HepG2 (cell line): ENCODE data around the gene TSN. TPM values are rescaled to one million over a fixed set of nuclear protein-coding genes. Genes with fewer than 3 reads are reported as not detected.
A peak's percentile ranks its signal among the peaks of the same experiment; 100 is the strongest.

Experiments used
- CBX1 ChIP-seq: IDR thresholded peaks from one replicate; pipeline ENCODE4 v1.6.1; 2016; ENCODE audit warnings: antibody characterized with exemption, low read depth
- CENPBD1 ChIP-seq: sonication (generic); formaldehyde crosslinking; IDR thresholded peaks from 2 replicates; pipeline ENCODE4 v1.8.0; 2022; ENCODE audit warnings: missing genetic modification reagents, low read depth, mild to moderate bottlenecking, borderline replicate concordance
- CENPX ChIP-seq: sonication (generic); formaldehyde crosslinking; IDR thresholded peaks from 2 replicates; pipeline ENCODE4 v1.9.0; 2021; ENCODE audit warnings: mild to moderate bottlenecking, missing genetic modification reagents, moderate library complexity
- ETV5 ChIP-seq: IDR thresholded peaks from 2 replicates; pipeline ENCODE4 v1.6.1; 2018; ENCODE audit warnings: missing biosample characterization, missing genetic modification reagents, inconsistent platforms, borderline replicate concordance
- FOXP1 ChIP-seq, 2 experiments: fragments of 450-650 bp in 1 of 2; IDR thresholded peaks; 2 replicates each; pipeline ENCODE4 v1.6.1; 2017 to 2018; ENCODE audit warnings: antibody characterized with exemption in 1 of 2
- HNF4A ChIP-seq: sonication (generic); formaldehyde crosslinking; IDR thresholded peaks from 2 replicates; pipeline ENCODE4 v1.4.0; 2020; ENCODE audit warnings: missing genetic modification reagents
- MAF1 ChIP-seq: sonication (generic); formaldehyde crosslinking; IDR thresholded peaks from 2 replicates; pipeline ENCODE4 v1.5.0; 2020; ENCODE audit warnings: missing genetic modification reagents, borderline replicate concordance
- NPAS2 ChIP-seq: sonication (generic); formaldehyde crosslinking; IDR thresholded peaks from 2 replicates; pipeline ENCODE4 v1.8.0; 2022; ENCODE audit warnings: mild to moderate bottlenecking, missing genetic modification reagents, borderline replicate concordance
- POLR2G ChIP-seq: fragments of 200-400 bp; formaldehyde crosslinking; IDR thresholded peaks from 2 replicates; pipeline ENCODE4 v1.6.1; 2018; ENCODE audit warnings: mild to moderate bottlenecking, low read depth, low read length, moderate library complexity
- SALL1 ChIP-seq: sonication (generic); formaldehyde crosslinking; IDR thresholded peaks from 2 replicates; pipeline ENCODE4 v1.8.0; 2022; ENCODE audit warnings: mild to moderate bottlenecking, missing genetic modification reagents
- SKIL ChIP-seq: sonication (generic); formaldehyde crosslinking; IDR thresholded peaks from 2 replicates; pipeline ENCODE4 v1.8.0; 2022; ENCODE audit warnings: missing genetic modification reagents, mild to moderate bottlenecking, moderate library complexity, borderline replicate concordance
- SMARCC2 ChIP-seq: fragments of 450-650 bp; IDR thresholded peaks from 2 replicates; pipeline ENCODE4 v1.6.1; 2017; ENCODE audit warnings: antibody characterized with exemption, mild to moderate bottlenecking
- SMYD3 ChIP-seq: sonication (generic); formaldehyde crosslinking; IDR thresholded peaks from 2 replicates; pipeline ENCODE4 v1.8.1; 2023; ENCODE audit warnings: mild to moderate bottlenecking, missing genetic modification reagents
- SNAPC4 ChIP-seq: sonication (generic); formaldehyde crosslinking; IDR thresholded peaks from 2 replicates; pipeline ENCODE4 v1.4.0; 2020; ENCODE audit warnings: mild to moderate bottlenecking, missing genetic modification reagents
- SPEN ChIP-seq: sonication (generic); formaldehyde crosslinking; IDR thresholded peaks from 2 replicates; pipeline ENCODE4 v1.5.1; 2020; ENCODE audit warnings: low read depth, mild to moderate bottlenecking, missing genetic modification reagents
- SUZ12 ChIP-seq: fragments of 150-350 bp; IDR thresholded peaks from 2 replicates; pipeline ENCODE4 v1.6.1; 2014; ENCODE audit warnings: low read depth, low read length
- TMF1 ChIP-seq: sonication (generic); formaldehyde crosslinking; IDR thresholded peaks from 2 replicates; pipeline ENCODE4 v1.8.1; 2022; ENCODE audit warnings: low read depth, missing genetic modification reagents
- ZC3H13 ChIP-seq: sonication (generic); formaldehyde crosslinking; IDR thresholded peaks from 2 replicates; pipeline ENCODE4 v1.8.1; 2023; ENCODE audit warnings: mild to moderate bottlenecking, missing genetic modification reagents, moderate library complexity
- ZMYM4 ChIP-seq: sonication (generic); formaldehyde crosslinking; IDR thresholded peaks from 2 replicates; pipeline ENCODE4 v1.8.1; 2023; ENCODE audit warnings: mild to moderate bottlenecking, missing genetic modification reagents
- ZNF121 ChIP-seq: sonication (generic); formaldehyde crosslinking; IDR thresholded peaks from 2 replicates; pipeline ENCODE4 v1.5.0; 2020; ENCODE audit warnings: mild to moderate bottlenecking, missing genetic modification reagents
- ZNF629 ChIP-seq: sonication (generic); formaldehyde crosslinking; conservative IDR thresholded peaks from 2 replicates; pipeline ENCODE4 v1.5.0; 2020; ENCODE audit warnings: missing genetic modification reagents
- ZNF724P ChIP-seq: sonication (generic); formaldehyde crosslinking; IDR thresholded peaks from 2 replicates; pipeline ENCODE4 v1.8.0; 2022; ENCODE audit warnings: missing genetic modification reagents, borderline replicate concordance
- ZNF775 ChIP-seq: sonication (generic); formaldehyde crosslinking; IDR thresholded peaks from 2 replicates; pipeline ENCODE4 v1.4.0; 2020; ENCODE audit warnings: missing genetic modification reagents, mild to moderate bottlenecking, moderate library complexity, borderline replicate concordance
- polyA plus RNA-seq, 8 experiments: library from polyadenylated mRNA; depleted of rRNA in 3 of 8; stranded (reverse) in 7 of 8; unstranded in 1 of 8; fragments of >200 nt; fragmentation: Illumina TruSeq in 4 of 8; extraction: Trizol in 4 of 8; gene quantifications; 2 replicates each; pipeline versions ENCODE4 v1.2.1 to v1.2.3, GENCODE V29; 2011 to 2016; ENCODE audit warnings: low read depth in 4 of 8, missing spikeins in 1 of 8, mixed read lengths in 1 of 8; ENCODE audit not compliant: insufficient read depth in 1 of 8
- total RNA-seq, 5 experiments: library from RNA; depleted of rRNA; stranded (reverse); fragments of >200 nt; fragmentation: Illumina TruSeq; extraction: Trizol; gene quantifications; 2 replicates each; pipeline ENCODE4 v1.2.3, GENCODE V29; 2016; ENCODE audit warnings: low read depth in 1 of 5
- TF ChIP-seq, protein P1 (sequence below): sonication (generic); formaldehyde crosslinking; IDR thresholded peaks from 2 replicates; pipeline ENCODE4 v1.5.0; 2020; ENCODE audit warnings: missing genetic modification reagents

The TSN gene
- total and polyA plus RNA-seq, 2 of the 13 experiments (the other 11 are each of a cell fraction or from before 2014, with no cell fraction given): 56.4 to 115 TPM

DNA sequence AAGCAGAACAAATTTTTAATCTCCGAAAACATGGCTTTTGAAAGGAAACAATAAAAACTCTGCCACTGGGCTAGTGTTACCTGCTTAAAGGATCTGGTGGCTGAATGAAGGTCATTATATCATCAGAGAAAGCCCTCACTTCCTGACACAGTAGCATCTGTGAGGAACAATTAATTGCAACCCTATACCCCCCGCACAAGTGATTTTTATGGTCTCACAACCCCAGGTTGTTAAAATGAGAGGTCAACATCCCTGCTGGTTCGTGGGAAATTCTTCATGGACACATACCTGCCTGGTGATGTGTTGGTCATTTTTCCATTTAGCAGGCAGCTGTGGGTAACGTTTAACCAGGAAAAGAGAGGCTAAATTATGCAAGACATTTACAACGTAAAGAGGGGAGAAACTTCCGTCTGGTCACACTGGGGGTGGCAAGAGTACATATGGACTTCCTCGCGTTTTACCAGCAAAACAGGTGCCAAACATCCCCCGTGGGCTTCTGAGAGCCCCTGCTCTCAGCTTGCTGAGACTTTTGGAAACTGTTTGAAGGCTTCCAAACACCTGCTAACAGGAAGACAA, 48.0 kb upstream of the TSN start (continued):
- TF ChIP-seq NPAS2 (no peak), ZNF629 (no peak), ZNF121 (CRISPR knock-in tag) (no peak), SNAPC4 (CRISPR knock-in tag) (no peak), ZMYM4 (CRISPR knock-in tag) (no peak), CBX1 (no peak), POLR2G (no peak), ETV5 (CRISPR knock-in tag) (peak; percentile 33; the same call in 1 of the 2 replicates), FOXP1 (IDR thresholded peaks at IDR 0.05) (no peak), FOXP1 (CRISPR knock-in tag; IDR thresholded peaks at IDR 0.05) (no peak), SALL1 (peak; percentile 11; the same call in 1 of the 2 replicates), ZC3H13 (no peak), SUZ12 (no peak), ZNF724P (CRISPR knock-in tag) (no peak), SMARCC2 (no peak), SPEN (CRISPR knock-in tag) (no peak), CENPBD1 (CRISPR knock-in tag) (no peak), HNF4A (CRISPR knock-in tag) (peak; percentile 3; the same call in 1 of the 2 replicates), ZNF775 (CRISPR knock-in tag) (no peak), CENPX (no peak), SKIL (CRISPR knock-in tag) (no peak), TMF1 (CRISPR knock-in tag) (no peak), MAF1 (CRISPR knock-in tag) (no peak), SMYD3 (CRISPR knock-in tag) (no peak)
- TF ChIP-seq, protein P1, sequence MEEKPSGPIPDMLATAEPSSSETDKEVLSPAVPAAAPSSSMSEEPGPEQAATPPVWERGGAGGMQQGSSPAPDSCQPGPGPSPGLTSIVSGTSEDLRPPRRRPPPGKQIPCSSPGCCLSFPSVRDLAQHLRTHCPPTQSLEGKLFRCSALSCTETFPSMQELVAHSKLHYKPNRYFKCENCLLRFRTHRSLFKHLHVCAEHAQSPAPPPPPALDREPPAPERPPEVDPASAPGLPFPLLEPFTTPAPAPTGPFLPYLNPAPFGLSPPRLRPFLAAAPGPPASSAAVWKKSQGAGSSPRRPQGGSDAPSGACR (CRISPR knock-in tag): no peak
